ENCODE results near the gene TNPO1. TPM values are rescaled to one million over a fixed set of nuclear protein-coding genes. Genes with fewer than 3 reads are reported as not detected.

The TNPO1 gene
- total and polyA plus RNA-seq, 2 of the 13 experiments (the other 11 are each of a cell fraction or from before 2014, with no cell fraction given) = 26.7 to 123 TPM

GRCh38 chr5:72822944-72823343, 6.5 kb downstream of the TNPO1 start:
- TF ChIP-seq, protein P1, sequence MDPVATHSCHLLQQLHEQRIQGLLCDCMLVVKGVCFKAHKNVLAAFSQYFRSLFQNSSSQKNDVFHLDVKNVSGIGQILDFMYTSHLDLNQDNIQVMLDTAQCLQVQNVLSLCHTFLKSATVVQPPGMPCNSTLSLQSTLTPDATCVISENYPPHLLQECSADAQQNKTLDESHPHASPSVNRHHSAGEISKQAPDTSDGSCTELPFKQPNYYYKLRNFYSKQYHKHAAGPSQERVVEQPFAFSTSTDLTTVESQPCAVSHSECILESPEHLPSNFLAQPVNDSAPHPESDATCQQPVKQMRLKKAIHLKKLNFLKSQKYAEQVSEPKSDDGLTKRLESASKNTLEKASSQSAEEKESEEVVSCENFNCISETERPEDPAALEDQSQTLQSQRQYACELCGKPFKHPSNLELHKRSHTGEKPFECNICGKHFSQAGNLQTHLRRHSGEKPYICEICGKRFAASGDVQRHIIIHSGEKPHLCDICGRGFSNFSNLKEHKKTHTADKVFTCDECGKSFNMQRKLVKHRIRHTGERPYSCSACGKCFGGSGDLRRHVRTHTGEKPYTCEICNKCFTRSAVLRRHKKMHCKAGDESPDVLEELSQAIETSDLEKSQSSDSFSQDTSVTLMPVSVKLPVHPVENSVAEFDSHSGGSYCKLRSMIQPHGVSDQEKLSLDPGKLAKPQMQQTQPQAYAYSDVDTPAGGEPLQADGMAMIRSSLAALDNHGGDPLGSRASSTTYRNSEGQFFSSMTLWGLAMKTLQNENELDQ (CRISPR knock-in tag; IDR thresholded peaks at IDR 0.05; ENCODE audit: borderline replicate concordance) = no peak
- TF ChIP-seq ZNF10 (CRISPR knock-in tag; IDR thresholded peaks at IDR 0.05; ENCODE audit: borderline replicate concordance, low read depth) = no peak
- no peak for TF ChIP-seq ZNF784 (CRISPR knock-in tag; IDR thresholded peaks at IDR 0.05; ENCODE audit: borderline replicate concordance)
- TF ChIP-seq ZNF30 (CRISPR knock-in tag; IDR thresholded peaks at IDR 0.05) = no peak
- no peak for TF ChIP-seq ZBTB3 (CRISPR knock-in tag; IDR thresholded peaks at IDR 0.05; ENCODE audit: borderline replicate concordance, low read depth)
- TF ChIP-seq NFE2L1 (CRISPR knock-in tag; IDR thresholded peaks at IDR 0.05; ENCODE audit: borderline replicate concordance) = no peak
- TF ChIP-seq NFKB2 (CRISPR knock-in tag; IDR thresholded peaks at IDR 0.05; ENCODE audit: borderline replicate concordance) = no peak
- H3K4me2 ChIP-seq (ENCODE audit: low read depth, low read length) = no peak overlapping the region
- intact Hi-C loops (cut with micrococcal nuclease; ENCODE audit: unreplicated experiment) = no loop called here
- CTCF ChIA-PET (ENCODE audit: low intra/inter-chr PET ratio, low total read pairs) = no interaction called here
- no peak overlapping the region for H3K27ac ChIP-seq (ENCODE audit: extremely low read length, insufficient read depth, low read length)
- no peaks in the 10 kb centered on the region for H4K20me1 ChIP-seq (ENCODE audit: insufficient read depth, low read length)
- DNase-seq (ENCODE audit: low spot score) = no peak
- FAIRE-seq = no peak
- no peaks in the 10 kb centered on the region for H3K36me3 ChIP-seq (replicated peaks in 1 of 2; ENCODE audit: control insufficient read depth in 1 of 2, insufficient read depth in 2 of 2, low read length in 2 of 2)
- WGBS (ENCODE audit: low lambda C conversion rate) = 61% methylated on average over 2 of the region's 2 CpGs
- H3K4me1 ChIP-seq (ENCODE audit: insufficient read depth, low read length) = peaks cover 9% of the 10 kb centered on the region
- H3K27me3 ChIP-seq (ENCODE audit: control insufficient read depth in 1 of 2, insufficient read depth in 2 of 2, low read length in 2 of 2) = no peaks in the 10 kb centered on the region
- in situ Hi-C loops (cut with HindIII; ENCODE audit: extremely low pct_ligation_motif_present, low pct_unique_long_range_greater_than_20kb) = no loop called here
- H3K9ac ChIP-seq (ENCODE audit: insufficient read depth, low read depth, low read length) = no peak overlapping the region
- no TSS peak for BruUV-seq (replicated peaks)
- POLR2A ChIA-PET = no interaction called here
- H2AFZ ChIP-seq (ENCODE audit: low read length) = no peak overlapping the region
- H3K9me3 ChIP-seq (ENCODE audit: low read length) = no peaks in the 10 kb centered on the region
- no peak overlapping the region for H3K4me3 ChIP-seq (replicated peaks in 1 of 3; ENCODE audit: insufficient read depth in 1 of 3, low read depth in 2 of 3, low read length in 3 of 3)
- H3K79me2 ChIP-seq (ENCODE audit: insufficient read depth, low read length) = no peaks in the 10 kb centered on the region
- ATAC-seq = no peak
